Daoy (cell line): ENCODE data around the gene ING4. TPM values are rescaled to one million over a fixed set of nuclear protein-coding genes. Genes with fewer than 3 reads are reported as not detected.

Source experiments
- DNase-seq: peaks from one replicate; pipeline ENCODE4 v3.0.0-alpha.2; 2015; ENCODE audit warnings: low read depth
- total RNA-seq: library from RNA; depleted of rRNA; stranded (reverse); fragments of >200 nt; shearing (Covaris generic); gene quantifications from 2 replicates; pipeline ENCODE4 v1.2.3, GENCODE V29; 2014; rRNA removed

The ING4 gene
- total RNA-seq, 1 experiment from 2014 or later: 23.4 TPM

- DNase-seq: peak; percentile 88
Measured at GRCh38 chr12:6607751-6608591, 54.9 kb downstream of the ING4 start.

DNA sequence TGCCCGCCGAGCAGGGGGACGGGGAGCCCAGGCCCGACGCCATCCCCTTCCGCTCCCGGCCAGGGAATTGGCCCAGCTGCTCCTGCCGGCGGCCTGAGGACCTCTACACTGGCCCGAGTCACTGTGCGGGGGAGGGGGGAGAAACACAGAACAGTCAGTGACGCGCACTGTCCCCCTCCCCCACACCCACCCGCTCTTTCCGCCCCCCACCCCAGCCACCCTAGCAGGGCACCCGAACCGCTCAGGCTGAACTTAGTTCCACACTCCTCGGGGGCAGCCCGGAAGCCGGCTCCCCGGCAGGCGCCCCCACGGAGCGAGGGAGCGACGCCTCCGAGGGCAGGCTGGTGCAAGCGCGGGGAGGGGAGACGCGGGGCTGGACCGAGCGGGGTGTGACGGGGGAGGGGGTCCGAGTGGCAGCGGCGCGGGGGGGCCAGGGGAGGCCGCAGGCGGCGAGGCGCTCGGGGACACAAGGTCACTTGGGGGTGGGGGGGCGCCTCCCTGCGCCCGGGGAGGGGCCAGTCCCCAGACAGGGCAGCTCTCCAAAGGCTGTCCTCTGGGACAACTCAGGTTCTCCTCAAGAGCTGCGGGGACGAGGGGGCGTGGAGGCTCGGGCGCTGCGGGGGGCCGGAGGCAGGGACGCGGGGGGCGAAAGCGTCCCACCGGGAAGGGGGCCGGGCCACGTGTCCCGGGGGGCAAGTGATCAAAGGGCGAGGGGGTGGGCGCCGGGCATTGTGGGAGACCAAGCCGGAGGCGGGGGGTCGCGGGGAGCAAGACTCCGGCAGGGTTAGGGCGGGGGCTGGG, 56.4 kb downstream of the ING4 start:
- DNase-seq: peak; percentile 59

GRCh38 chr12:6605421-6606330, 57.2 kb downstream of the ING4 start:
- DNase-seq: peak; percentile 37

DNA sequence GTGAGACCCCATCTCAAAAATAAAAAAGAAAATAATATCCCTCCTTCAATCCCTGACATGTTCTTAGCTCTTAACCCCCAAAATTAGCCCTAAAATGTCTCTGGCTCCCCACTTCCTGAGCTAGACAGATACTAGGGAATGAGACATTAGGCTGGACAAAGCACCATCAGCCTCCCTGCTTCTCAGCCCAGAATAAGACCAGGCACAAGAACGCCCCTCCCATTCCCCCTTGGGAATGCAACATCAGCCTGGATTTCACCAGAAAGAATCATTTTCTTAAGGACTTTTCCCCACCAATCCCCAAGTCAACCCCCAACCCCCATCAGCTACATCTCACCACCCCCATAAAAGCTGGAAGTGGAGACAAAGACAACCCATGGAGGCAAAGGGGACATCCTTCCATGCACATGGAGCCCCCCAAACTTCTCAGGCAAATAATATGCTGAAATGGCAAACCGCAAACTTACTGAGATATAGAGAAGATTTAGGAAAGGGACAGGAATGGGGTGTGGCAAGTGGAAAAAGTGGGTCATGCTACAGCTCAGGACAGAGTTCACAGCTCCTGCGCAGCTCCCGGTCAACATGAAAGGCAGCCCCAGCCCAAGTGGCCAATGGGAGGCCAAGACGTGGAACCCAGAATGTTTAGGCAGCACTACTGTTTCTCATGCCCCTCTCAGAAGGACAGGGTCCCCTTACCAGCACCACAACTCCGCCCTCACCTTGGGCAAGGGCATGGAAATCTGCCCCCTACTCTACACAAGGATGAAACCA, 58.5 kb downstream of the ING4 start:
- no peak for DNase-seq

DNA sequence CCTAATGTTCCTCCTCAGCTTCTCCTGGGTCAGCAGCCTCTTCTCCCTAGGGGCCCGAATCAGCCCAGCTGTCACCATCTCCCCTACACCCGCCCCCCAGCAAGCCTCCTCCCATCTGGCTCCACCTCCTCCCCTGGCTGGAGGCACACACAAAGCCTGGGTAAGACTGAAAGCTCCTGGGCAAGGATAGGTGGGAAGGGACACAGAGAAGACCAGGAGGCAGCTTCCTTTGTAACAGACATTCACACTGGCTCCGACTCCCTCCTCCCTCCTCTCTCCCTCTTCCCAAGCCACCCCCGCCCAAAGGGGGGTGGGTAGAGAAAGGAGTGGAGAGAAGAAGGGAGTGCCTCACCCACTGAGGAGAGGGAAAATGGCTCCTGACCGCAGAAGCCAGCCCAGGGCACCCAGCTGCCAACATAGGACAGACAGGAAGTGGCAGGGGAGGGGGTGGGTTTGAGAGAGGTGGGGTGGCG, 59.8 kb downstream of the ING4 start:
- DNase-seq: peak; percentile 58

- no peak for DNase-seq
Measured at GRCh38 chr12:6602526-6602925, 60.4 kb downstream of the ING4 start.

Other genes with a start within 250 kb of the ING4 start
- not detected in 2 replicates for gene CD27, start 218.2 kb downstream of the ING4 start, total RNA-seq
- 4.0 and 10.9 TPM in 2 replicates for gene TAPBPL, start 211.1 kb downstream of the ING4 start, total RNA-seq
- gene VAMP1, start 192.4 kb downstream of the ING4 start, total RNA-seq: 0.74 and 1.2 TPM in 2 replicates
- 250 and 327 TPM in 2 replicates for gene MRPL51, start 169.9 kb downstream of the ING4 start, total RNA-seq
- 95.2 and 117 TPM in 2 replicates for gene NCAPD2, start 169.0 kb downstream of the ING4 start, total RNA-seq
- 5,302 and 5,697 TPM in 2 replicates for gene GAPDH, start 128.6 kb downstream of the ING4 start, total RNA-seq
- 5.9 and 11.8 TPM in 2 replicates for gene IFFO1, start 107.1 kb downstream of the ING4 start, total RNA-seq
- gene NOP2, start 94.8 kb downstream of the ING4 start, total RNA-seq: 111 and 129 TPM in 2 replicates
- gene CHD4, start 55.7 kb downstream of the ING4 start, total RNA-seq: 330 and 358 TPM in 2 replicates
- 0.86 TPM in 1 of 2 replicates, not detected in the other for gene LPAR5, start 27.2 kb downstream of the ING4 start, total RNA-seq
- not detected in 2 replicates for gene ACRBP, start 15.7 kb downstream of the ING4 start, total RNA-seq
- 15.9 and 21.8 TPM in 2 replicates for gene ZNF384, start 26.3 kb upstream of the ING4 start, total RNA-seq
- gene PIANP, start 37.7 kb upstream of the ING4 start, total RNA-seq: 0.06 TPM in 1 of 2 replicates, not detected in the other
- gene COPS7A, start 60.9 kb upstream of the ING4 start, total RNA-seq: 88.4 and 96.6 TPM in 2 replicates
- 226 and 233 TPM in 2 replicates for gene MLF2, start 90.0 kb upstream of the ING4 start, total RNA-seq
- 196 and 217 TPM in 2 replicates for gene PTMS, start 103.2 kb upstream of the ING4 start, total RNA-seq
- gene LAG3, start 109.4 kb upstream of the ING4 start, total RNA-seq: 0.33 TPM in 1 of 2 replicates, not detected in the other
- gene CD4, start 126.4 kb upstream of the ING4 start, total RNA-seq: not detected in 2 replicates
- gene GPR162, start 158.7 kb upstream of the ING4 start, total RNA-seq: 0.74 and 0.92 TPM in 2 replicates
- gene P3H3, start 165.3 kb upstream of the ING4 start, total RNA-seq: 24.1 and 24.8 TPM in 2 replicates
- 0.71 and 1.4 TPM in 2 replicates for gene GNB3, start 177.8 kb upstream of the ING4 start, total RNA-seq
- gene CDCA3, start 188.2 kb upstream of the ING4 start, total RNA-seq: 107 TPM in 2 replicates
- gene USP5, start 189.0 kb upstream of the ING4 start, total RNA-seq: 134 and 140 TPM in 2 replicates
- 1,485 and 1,599 TPM in 2 replicates for gene TPI1, start 204.4 kb upstream of the ING4 start, total RNA-seq
- gene SPSB2, start 210.2 kb upstream of the ING4 start, total RNA-seq: 2.9 and 8.3 TPM in 2 replicates
- 7.0 and 16.1 TPM in 2 replicates for gene LRRC23, start 241.7 kb upstream of the ING4 start, total RNA-seq